ENCODE data around the gene BRSK1. TPM values are rescaled to one million over a fixed set of nuclear protein-coding genes. Genes with fewer than 3 reads are reported as not detected.

The BRSK1 gene
- total and polyA plus RNA-seq, 2 of the 8 experiments (the other 6 are each of a cell fraction or from before 2014, with no cell fraction given) = 27.6 to 32.7 TPM

DNA sequence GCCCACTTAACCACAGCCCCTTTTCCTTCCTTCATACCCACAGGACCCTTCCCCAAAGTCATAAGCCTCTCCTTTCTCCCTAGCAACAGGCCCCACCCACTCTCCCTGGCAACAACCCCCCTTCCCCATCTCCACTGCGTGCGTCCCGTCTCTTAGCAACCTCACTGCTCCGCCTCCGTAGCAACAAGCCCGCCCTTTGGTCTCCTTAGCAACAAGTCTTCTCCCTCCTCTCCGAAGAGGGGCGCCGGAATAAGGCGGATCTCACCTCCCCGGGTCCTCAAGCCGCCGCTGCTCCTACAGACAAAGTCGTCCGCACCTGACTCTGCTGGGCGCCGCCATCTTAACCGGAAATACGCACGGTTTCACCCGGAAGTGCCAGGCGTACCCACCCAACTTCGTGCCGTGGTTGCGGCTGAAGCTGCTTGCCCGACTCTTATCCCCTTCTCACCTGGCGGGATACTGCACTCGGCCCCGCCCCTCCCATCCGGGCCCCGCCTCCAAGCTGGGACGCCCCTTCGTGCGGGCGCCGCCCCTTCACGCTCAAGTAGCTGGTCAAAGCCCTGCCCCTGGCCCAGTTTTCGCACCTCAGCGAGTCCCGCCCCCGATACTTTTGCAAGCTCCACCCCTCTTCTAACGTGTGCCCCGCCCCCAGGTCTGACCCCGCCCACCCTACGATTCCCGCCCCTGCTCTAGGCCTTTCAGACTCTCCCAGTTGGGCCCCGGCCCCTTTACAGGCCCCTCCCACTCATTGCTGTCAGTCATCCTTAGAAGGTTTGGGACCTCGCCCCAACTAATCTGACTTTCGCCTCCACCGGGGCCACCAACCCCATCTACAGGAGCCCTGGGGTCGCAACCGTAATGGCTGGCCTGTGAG is 3.8 kb upstream of the BRSK1 start, which contains the start of gene HSPBP1 (continued):
- TF ChIP-seq, protein P1, sequence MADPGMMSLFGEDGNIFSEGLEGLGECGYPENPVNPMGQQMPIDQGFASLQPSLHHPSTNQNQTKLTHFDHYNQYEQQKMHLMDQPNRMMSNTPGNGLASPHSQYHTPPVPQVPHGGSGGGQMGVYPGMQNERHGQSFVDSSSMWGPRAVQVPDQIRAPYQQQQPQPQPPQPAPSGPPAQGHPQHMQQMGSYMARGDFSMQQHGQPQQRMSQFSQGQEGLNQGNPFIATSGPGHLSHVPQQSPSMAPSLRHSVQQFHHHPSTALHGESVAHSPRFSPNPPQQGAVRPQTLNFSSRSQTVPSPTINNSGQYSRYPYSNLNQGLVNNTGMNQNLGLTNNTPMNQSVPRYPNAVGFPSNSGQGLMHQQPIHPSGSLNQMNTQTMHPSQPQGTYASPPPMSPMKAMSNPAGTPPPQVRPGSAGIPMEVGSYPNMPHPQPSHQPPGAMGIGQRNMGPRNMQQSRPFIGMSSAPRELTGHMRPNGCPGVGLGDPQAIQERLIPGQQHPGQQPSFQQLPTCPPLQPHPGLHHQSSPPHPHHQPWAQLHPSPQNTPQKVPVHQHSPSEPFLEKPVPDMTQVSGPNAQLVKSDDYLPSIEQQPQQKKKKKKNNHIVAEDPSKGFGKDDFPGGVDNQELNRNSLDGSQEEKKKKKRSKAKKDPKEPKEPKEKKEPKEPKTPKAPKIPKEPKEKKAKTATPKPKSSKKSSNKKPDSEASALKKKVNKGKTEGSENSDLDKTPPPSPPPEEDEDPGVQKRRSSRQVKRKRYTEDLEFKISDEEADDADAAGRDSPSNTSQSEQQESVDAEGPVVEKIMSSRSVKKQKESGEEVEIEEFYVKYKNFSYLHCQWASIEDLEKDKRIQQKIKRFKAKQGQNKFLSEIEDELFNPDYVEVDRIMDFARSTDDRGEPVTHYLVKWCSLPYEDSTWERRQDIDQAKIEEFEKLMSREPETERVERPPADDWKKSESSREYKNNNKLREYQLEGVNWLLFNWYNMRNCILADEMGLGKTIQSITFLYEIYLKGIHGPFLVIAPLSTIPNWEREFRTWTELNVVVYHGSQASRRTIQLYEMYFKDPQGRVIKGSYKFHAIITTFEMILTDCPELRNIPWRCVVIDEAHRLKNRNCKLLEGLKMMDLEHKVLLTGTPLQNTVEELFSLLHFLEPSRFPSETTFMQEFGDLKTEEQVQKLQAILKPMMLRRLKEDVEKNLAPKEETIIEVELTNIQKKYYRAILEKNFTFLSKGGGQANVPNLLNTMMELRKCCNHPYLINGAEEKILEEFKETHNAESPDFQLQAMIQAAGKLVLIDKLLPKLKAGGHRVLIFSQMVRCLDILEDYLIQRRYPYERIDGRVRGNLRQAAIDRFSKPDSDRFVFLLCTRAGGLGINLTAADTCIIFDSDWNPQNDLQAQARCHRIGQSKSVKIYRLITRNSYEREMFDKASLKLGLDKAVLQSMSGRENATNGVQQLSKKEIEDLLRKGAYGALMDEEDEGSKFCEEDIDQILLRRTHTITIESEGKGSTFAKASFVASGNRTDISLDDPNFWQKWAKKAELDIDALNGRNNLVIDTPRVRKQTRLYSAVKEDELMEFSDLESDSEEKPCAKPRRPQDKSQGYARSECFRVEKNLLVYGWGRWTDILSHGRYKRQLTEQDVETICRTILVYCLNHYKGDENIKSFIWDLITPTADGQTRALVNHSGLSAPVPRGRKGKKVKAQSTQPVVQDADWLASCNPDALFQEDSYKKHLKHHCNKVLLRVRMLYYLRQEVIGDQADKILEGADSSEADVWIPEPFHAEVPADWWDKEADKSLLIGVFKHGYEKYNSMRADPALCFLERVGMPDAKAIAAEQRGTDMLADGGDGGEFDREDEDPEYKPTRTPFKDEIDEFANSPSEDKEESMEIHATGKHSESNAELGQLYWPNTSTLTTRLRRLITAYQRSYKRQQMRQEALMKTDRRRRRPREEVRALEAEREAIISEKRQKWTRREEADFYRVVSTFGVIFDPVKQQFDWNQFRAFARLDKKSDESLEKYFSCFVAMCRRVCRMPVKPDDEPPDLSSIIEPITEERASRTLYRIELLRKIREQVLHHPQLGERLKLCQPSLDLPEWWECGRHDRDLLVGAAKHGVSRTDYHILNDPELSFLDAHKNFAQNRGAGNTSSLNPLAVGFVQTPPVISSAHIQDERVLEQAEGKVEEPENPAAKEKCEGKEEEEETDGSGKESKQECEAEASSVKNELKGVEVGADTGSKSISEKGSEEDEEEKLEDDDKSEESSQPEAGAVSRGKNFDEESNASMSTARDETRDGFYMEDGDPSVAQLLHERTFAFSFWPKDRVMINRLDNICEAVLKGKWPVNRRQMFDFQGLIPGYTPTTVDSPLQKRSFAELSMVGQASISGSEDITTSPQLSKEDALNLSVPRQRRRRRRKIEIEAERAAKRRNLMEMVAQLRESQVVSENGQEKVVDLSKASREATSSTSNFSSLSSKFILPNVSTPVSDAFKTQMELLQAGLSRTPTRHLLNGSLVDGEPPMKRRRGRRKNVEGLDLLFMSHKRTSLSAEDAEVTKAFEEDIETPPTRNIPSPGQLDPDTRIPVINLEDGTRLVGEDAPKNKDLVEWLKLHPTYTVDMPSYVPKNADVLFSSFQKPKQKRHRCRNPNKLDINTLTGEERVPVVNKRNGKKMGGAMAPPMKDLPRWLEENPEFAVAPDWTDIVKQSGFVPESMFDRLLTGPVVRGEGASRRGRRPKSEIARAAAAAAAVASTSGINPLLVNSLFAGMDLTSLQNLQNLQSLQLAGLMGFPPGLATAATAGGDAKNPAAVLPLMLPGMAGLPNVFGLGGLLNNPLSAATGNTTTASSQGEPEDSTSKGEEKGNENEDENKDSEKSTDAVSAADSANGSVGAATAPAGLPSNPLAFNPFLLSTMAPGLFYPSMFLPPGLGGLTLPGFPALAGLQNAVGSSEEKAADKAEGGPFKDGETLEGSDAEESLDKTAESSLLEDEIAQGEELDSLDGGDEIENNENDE (IDR thresholded peaks at IDR 0.05; ENCODE audit: insufficient replicate concordance, low read length) = no peak
- no peak for TF ChIP-seq HDAC6 (IDR thresholded peaks at IDR 0.05; ENCODE audit: low read depth, low read length)
- TF ChIP-seq NANOG (IDR thresholded peaks at IDR 0.05; ENCODE audit: insufficient read depth, low read depth, low read length, poor library complexity, severe bottlenecking) = no peak
- TF ChIP-seq SIX5 (IDR thresholded peaks at IDR 0.05; ENCODE audit: low read depth, low read length) = peak; percentile 41; the same call in 1 of the 2 replicates
- TF ChIP-seq CBX8 (IDR thresholded peaks at IDR 0.05; ENCODE audit: borderline replicate concordance, low read depth, low read length) = no peak
- TF ChIP-seq SUZ12 (IDR thresholded peaks at IDR 0.05; ENCODE audit: low read length) = no peak
- peak; percentile 84 for TF ChIP-seq PHF8 (conservative IDR thresholded peaks at IDR 0.05; ENCODE audit: low read depth, low read length)
- no peak for TF ChIP-seq MAFK (IDR thresholded peaks at IDR 0.05; ENCODE audit: low read depth, low read length)
- peak; percentile 98 for TF ChIP-seq YY1 (IDR thresholded peaks at IDR 0.05; ENCODE audit: low read depth, low read length)
- TF ChIP-seq RXRA (IDR thresholded peaks at IDR 0.05; ENCODE audit: insufficient read depth, low read depth, low read length) = no peak
